Inflammatory macrophage (primary cell): ENCODE measurements around the gene OPN1MW3.
"Not testable (repeated sequence)": the region's sequence is repeated elsewhere in the genome, so short reads cannot be mapped to it uniquely, and the experiment has no call there.

Experiments used
- DNase-seq, 2 donors: peaks; one replicate each; pipeline ENCODE4 v3.0.0-alpha.2; 2020 to 2022
- total RNA-seq, 18 experiments: gene quantifications; one replicate each; lab custom pipeline; 2026; ENCODE audit warnings: mixed read lengths in 6 of 18, inconsistent platforms in 2 of 18; lab: John Stamatoyannopoulos, UW

Gene OPN1MW3
- total RNA-seq, result 0 reads per million in 18 experiments

DNA sequence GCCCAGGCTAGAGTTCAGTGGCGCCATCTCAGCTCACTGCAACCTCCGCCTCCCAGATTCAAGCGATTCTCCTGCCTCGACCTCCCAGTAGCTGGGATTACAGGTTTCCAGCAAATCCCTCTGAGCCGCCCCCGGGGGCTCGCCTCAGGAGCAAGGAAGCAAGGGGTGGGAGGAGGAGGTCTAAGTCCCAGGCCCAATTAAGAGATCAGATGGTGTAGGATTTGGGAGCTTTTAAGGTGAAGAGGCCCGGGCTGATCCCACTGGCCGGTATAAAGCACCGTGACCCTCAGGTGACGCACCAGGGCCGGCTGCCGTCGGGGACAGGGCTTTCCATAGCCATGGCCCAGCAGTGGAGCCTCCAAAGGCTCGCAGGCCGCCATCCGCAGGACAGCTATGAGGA is at the start of gene OPN1MW3:
OPN1MW3 (plus strand) TSS at position 301 of the 400 bp plus-strand sequence; CDS start at position 339, 38 bp downstream.
- not testable (repeated sequence) for DNase-seq

- DNase-seq, result not testable (repeated sequence)
These were observed 47.5 kb upstream of the OPN1MW3 start for GRCh38 chrX:154209670-154210418.

- DNase-seq, result not testable (repeated sequence)
These were observed 46.3 kb upstream of the OPN1MW3 start for GRCh38 chrX:154211057-154211456.

- DNase-seq, result not testable (repeated sequence)
These were observed 45.9 kb upstream of the OPN1MW3 start for GRCh38 chrX:154211499-154211898.

DNA sequence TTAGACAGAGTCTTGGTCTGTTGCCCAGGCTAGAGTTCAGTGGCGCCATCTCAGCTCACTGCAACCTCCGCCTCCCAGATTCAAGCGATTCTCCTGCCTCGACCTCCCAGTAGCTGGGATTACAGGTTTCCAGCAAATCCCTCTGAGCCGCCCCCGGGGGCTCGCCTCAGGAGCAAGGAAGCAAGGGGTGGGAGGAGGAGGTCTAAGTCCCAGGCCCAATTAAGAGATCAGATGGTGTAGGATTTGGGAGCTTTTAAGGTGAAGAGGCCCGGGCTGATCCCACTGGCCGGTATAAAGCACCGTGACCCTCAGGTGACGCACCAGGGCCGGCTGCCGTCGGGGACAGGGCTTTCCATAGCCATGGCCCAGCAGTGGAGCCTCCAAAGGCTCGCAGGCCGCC is 37.9 kb upstream of the OPN1MW3 start, which contains the start of gene OPN1MW2:
OPN1MW2 (plus strand) TSS at position 301 of the 400 bp plus-strand sequence; CDS start at position 361, 60 bp downstream.
- not testable (repeated sequence) for DNase-seq

- not testable (repeated sequence) for DNase-seq
These were observed 32.1 kb upstream of the OPN1MW3 start for GRCh38 chrX:154225292-154225691.

- DNase-seq, result not testable (repeated sequence)
These were observed 30.7 kb upstream of the OPN1MW3 start for GRCh38 chrX:154226706-154227105.

GRCh38 chrX:154231443-154231842 is 25.9 kb upstream of the OPN1MW3 start:
- not testable (repeated sequence) for DNase-seq

GRCh38 chrX:154233620-154234019 is 23.8 kb upstream of the OPN1MW3 start:
- DNase-seq, result not testable (repeated sequence)

- not testable (repeated sequence) for DNase-seq
These were observed 18.3 kb upstream of the OPN1MW3 start for GRCh38 chrX:154238939-154239559.

DNA sequence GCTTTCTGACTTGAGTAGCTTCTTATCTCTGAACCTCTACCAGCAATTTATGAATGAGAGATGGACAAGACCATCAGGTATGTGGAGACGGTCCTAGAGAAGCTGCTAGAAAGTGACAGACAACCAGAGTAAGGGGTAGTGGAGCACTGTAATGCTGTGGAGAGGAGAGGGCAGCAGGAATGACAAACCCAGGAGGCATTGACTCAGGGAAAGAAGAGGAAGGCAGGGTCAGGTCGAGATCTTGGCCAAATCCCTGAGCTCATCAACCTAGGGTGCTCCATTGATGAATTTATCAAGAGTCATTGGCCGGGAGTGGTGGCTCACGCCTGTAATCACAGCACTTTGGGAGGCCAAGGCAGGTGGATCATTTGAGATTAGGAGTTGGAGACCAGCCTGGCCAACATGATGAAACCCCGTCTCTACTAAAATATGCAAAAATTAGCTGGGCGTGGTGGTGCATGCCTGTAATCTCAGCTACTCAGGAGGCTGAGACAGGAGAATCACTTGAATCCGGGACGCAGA is 17.3 kb upstream of the OPN1MW3 start:
- not testable (repeated sequence) for DNase-seq

- not testable (repeated sequence) for DNase-seq
These were observed 9.9 kb upstream of the OPN1MW3 start for GRCh38 chrX:154247377-154248045.

DNA sequence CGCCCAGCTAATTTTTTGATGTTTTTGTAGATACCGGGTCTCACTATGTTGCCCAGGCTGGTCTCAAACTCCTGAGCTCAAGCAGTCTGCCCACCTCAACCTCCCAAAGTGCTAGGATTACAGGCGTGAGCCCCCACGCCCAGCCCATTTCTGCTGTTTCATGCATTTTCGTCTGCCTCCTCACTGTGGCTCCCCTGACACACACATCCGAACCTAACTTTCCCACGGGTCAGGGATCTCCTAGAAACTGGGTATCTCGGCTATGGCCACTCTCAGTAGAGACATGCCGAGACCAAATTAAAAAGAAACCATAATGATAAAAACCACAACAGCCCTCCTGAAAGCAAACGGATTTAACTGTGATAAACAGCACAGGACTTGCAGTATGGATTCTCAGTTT is 9.3 kb upstream of the OPN1MW3 start:
- DNase-seq, result not testable (repeated sequence)

DNA sequence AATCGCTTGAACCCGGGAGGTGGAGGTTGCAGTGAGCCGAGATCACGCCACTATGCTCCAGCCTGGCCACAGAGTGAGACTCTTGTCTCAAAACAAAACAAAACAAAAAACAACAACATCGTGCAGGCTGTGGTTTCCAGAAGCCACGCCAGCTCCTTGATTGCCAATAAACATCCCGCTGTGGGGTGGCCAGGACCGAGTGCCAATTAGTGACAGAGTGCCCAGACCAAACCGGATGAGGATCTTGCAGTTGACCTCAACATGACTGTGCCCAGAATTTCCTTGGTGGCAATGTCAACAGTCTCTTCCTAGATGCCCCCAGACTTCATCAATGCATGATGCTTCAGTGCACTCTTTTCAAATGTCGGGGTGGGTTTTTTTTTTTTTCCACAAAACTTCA is 1.3 kb downstream of the OPN1MW3 start:
- DNase-seq, result not testable (repeated sequence)

DNA sequence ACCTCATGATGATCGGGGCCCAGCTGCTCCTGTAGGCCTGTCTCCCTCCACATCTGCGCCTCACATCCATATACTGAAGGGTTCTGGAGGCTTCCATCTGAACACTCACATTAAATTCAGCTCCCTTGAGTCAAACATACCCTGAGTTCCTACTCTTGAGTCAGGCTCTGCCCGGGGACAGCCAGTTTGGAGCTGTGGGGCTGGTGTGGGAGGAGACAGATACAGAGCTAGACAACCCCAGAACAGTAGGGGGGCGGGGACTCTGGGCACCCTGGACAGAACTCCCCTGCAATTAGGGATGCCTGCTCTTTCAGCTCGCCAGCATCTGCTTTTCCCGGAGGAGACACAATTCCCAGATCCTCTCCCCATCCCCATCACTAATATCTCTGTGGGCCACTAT is 5.7 kb downstream of the OPN1MW3 start:
- DNase-seq, result not testable (repeated sequence)

- not testable (repeated sequence) for DNase-seq
These were observed 11.9 kb downstream of the OPN1MW3 start for GRCh38 chrX:154269245-154269644.

GRCh38 chrX:154284489-154285338 is 27.3 kb downstream of the OPN1MW3 start:
- not testable (repeated sequence) for DNase-seq

GRCh38 chrX:154286406-154286805 is 29.0 kb downstream of the OPN1MW3 start:
- DNase-seq, result not testable (repeated sequence)

DNA sequence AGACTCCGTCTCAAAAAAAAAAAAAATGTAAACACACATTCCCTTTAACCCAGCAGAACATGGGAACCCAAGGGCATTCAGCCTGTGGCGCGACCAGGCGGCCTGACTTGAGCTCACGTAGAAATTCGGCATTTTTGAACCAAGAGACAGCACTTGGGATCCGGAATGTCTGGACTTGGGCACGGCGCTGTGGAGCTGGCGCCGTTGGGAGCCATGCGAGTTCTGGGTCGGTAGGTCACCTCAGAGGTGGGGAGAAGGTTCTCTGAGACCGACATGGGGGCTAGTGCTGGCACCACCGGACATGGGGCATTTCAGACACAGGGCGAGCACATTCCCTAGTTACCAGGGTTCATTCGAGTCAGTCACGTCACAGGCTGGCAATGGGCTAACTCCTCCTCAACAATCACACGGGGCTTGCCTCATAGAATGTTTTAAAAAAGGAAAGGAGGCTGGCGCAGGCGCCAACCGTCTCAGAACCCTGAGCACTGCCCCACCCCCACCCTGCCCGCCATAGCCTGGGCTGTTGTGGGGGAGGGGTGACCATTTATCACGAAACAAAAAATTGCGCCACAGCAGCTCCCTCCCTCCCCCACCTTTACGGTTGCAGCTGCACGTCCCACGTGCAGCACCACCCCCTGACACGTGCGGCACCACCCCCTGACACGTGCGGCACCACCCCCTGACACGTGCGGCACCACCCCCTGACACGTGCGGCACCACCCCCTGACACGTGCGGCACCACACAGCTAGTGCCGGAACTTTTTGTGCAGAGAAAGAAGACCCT is 37.6 kb downstream of the OPN1MW3 start, which contains the start of gene TEX28:
TEX28 (minus strand) TSS at position 334 of the 784 bp plus-strand sequence. CDS start 3,007 bp downstream, outside the sequence.
- DNase-seq, result no peak

GRCh38 chrX:154295664-154296310 is 38.4 kb downstream of the OPN1MW3 start, which contains the start of gene TKTL1:
TKTL1 (plus strand) TSS chrX:154295795; CDS start chrX:154295860, 65 bp downstream.
- no peak for DNase-seq
